Mesenchymal stem cell (in vitro differentiated cells and primary cell): ENCODE data around the gene REG3A.

ENCODE experiments used
- DNase-seq: peaks from one replicate; pipeline ENCODE4 v3.0.0-alpha.2; 2013
- H2AFZ ChIP-seq: one replicate; pipeline ENCODE4 v1.6.1; 2013; ENCODE audit warnings: low read depth, mild to moderate bottlenecking, control low read depth, inconsistent platforms, low read length, moderate library complexity
- H2AK5ac ChIP-seq: 2 replicates; pipeline ENCODE4 v1.6.1; 2013; ENCODE audit warnings: low read length, moderate library complexity, mild to moderate bottlenecking, inconsistent platforms; ENCODE audit not compliant: severe bottlenecking
- H2BK120ac ChIP-seq: one replicate; pipeline ENCODE4 v1.6.1; 2013; ENCODE audit warnings: low read depth, mild to moderate bottlenecking, inconsistent platforms, low read length, moderate library complexity
- H2BK12ac ChIP-seq, 2 experiments: one replicate each; pipeline ENCODE4 v1.6.1; 2013; ENCODE audit warnings: inconsistent platforms in 2 of 2, low read length in 2 of 2, mild to moderate bottlenecking in 2 of 2, moderate library complexity in 2 of 2, control low read depth in 1 of 2
- H2BK15ac ChIP-seq: one replicate; pipeline ENCODE4 v1.6.1; 2013; ENCODE audit warnings: mild to moderate bottlenecking, low read depth, inconsistent platforms; ENCODE audit not compliant: poor library complexity, severe bottlenecking
- H2BK5ac ChIP-seq: 2 replicates; pipeline ENCODE4 v1.6.1; 2013; ENCODE audit warnings: low read depth, mild to moderate bottlenecking, low read length, control low read depth, inconsistent platforms; ENCODE audit not compliant: poor library complexity, severe bottlenecking
- H3K14ac ChIP-seq, 2 experiments: one replicate each; pipeline ENCODE4 v1.6.1; 2013; ENCODE audit warnings: inconsistent platforms in 2 of 2, low read length in 2 of 2, control low read depth in 1 of 2, mild to moderate bottlenecking in 1 of 2, moderate library complexity in 1 of 2
- H3K18ac ChIP-seq, 2 experiments: one replicate each; pipeline ENCODE4 v1.6.1; 2013; ENCODE audit warnings: inconsistent platforms in 2 of 2, low read length in 2 of 2, control low read depth in 1 of 2, low read depth in 1 of 2, mild to moderate bottlenecking in 1 of 2
- H3K23ac ChIP-seq, 2 experiments: one replicate each; pipeline ENCODE4 v1.6.1; 2013; ENCODE audit warnings: inconsistent platforms in 2 of 2, low read length in 2 of 2, mild to moderate bottlenecking in 2 of 2, moderate library complexity in 2 of 2, control low read depth in 1 of 2
- H3K27ac ChIP-seq: 2 replicates; pipeline ENCODE4 v1.5.1; 2013; ENCODE audit warnings: mild to moderate bottlenecking, moderate library complexity, low read length, control low read depth, inconsistent platforms; ENCODE audit not compliant: poor library complexity, severe bottlenecking
- H3K27me3 ChIP-seq, 2 experiments: 2 replicates each; pipeline versions ENCODE4 v1.6.1 to v1.7.0; 2013; ENCODE audit warnings: low read length in 2 of 2, mild to moderate bottlenecking in 2 of 2, moderate library complexity in 2 of 2, control low read depth in 1 of 2, inconsistent platforms in 1 of 2; ENCODE audit not compliant: control insufficient read depth in 1 of 2, insufficient read depth in 1 of 2
- H3K36me3 ChIP-seq, 2 experiments: 2 replicates each; pipeline versions ENCODE4 v1.6.1 to v1.7.0; 2013; ENCODE audit warnings: low read length in 2 of 2, control low read depth in 1 of 2, inconsistent platforms in 1 of 2, low read depth in 1 of 2, mild to moderate bottlenecking in 1 of 2; ENCODE audit not compliant: insufficient read depth in 2 of 2, control insufficient read depth in 1 of 2
- H3K4ac ChIP-seq, 2 experiments: one replicate each; pipeline ENCODE4 v1.6.1; 2013; ENCODE audit warnings: inconsistent platforms in 2 of 2, low read length in 2 of 2, mild to moderate bottlenecking in 2 of 2, moderate library complexity in 2 of 2, control low read depth in 1 of 2, low read depth in 1 of 2
- H3K4me1 ChIP-seq: 2 replicates; pipeline ENCODE4 v1.6.1; 2013; ENCODE audit warnings: low read depth, low read length, control low read depth; ENCODE audit not compliant: control insufficient read depth, insufficient read depth
- H3K4me2 ChIP-seq: 2 replicates; pipeline ENCODE4 v1.6.1; 2013; ENCODE audit warnings: low read length, mild to moderate bottlenecking, inconsistent platforms; ENCODE audit not compliant: poor library complexity, severe bottlenecking
- H3K4me3 ChIP-seq, 2 experiments: 2 replicates each; pipeline versions ENCODE4 v1.5.1 to v1.7.0; 2013; ENCODE audit warnings: low read length in 2 of 2, mild to moderate bottlenecking in 2 of 2, control low read depth in 1 of 2, low read depth in 1 of 2; ENCODE audit not compliant: insufficient read depth in 1 of 2
- H3K79me1 ChIP-seq: replicated peaks from 2 replicates; pipeline ENCODE4 v1.6.1; 2013; ENCODE audit warnings: mild to moderate bottlenecking, control low read depth, low read length, inconsistent platforms; ENCODE audit not compliant: poor library complexity, severe bottlenecking
- H3K9ac ChIP-seq: 2 replicates; pipeline ENCODE4 v1.7.0; 2013; ENCODE audit warnings: mild to moderate bottlenecking, low read length, moderate library complexity
- H3K9me3 ChIP-seq: 2 replicates; pipeline ENCODE4 v1.7.0; 2013; ENCODE audit warnings: mild to moderate bottlenecking, low read length; ENCODE audit not compliant: control insufficient read depth
- H4K8ac ChIP-seq: one replicate; pipeline ENCODE4 v1.6.1; 2013; ENCODE audit warnings: inconsistent platforms, mild to moderate bottlenecking, low read length, moderate library complexity
- H4K91ac ChIP-seq: one replicate; pipeline ENCODE4 v1.6.1; 2013; ENCODE audit warnings: mild to moderate bottlenecking, low read length, inconsistent platforms
- WGBS: methylation state at CpG from one replicate; pipeline ENCODE4 v1.1.7; 2013; ENCODE audit warnings: mixed read lengths; 5-methylcytosine and 5-hydroxymethylcytosine counted together

REG3A gene

GRCh38 chr2:79189465-79189864 lies 29.9 kb upstream of the REG3A start:
- no peak overlapping the region for H4K91ac ChIP-seq
- H3K9ac ChIP-seq: no peak overlapping the region
- H3K27me3 ChIP-seq: no peaks in the 10 kb centered on the region
- no peak overlapping the region for H2BK5ac ChIP-seq
- H2AFZ ChIP-seq: no peak overlapping the region
- H3K79me1 ChIP-seq: no peaks in the 10 kb centered on the region
- H3K4me3 ChIP-seq: no peak overlapping the region
- 47% methylated on average over 2 of the region's 3 CpGs for WGBS
- H3K36me3 ChIP-seq: no peaks in the 10 kb centered on the region
- H3K14ac ChIP-seq: no peak overlapping the region
- no peak overlapping the region for H2BK120ac ChIP-seq
- H3K4ac ChIP-seq: no peak overlapping the region
- H3K27ac ChIP-seq: no peak overlapping the region
- H3K23ac ChIP-seq: no peak overlapping the region
- no peak overlapping the region for H3K18ac ChIP-seq
- no peaks in the 10 kb centered on the region for H3K4me1 ChIP-seq
- DNase-seq: no peak
- H2BK15ac ChIP-seq: no peak overlapping the region
- no peaks in the 10 kb centered on the region for H3K9me3 ChIP-seq
- no peak overlapping the region for H4K8ac ChIP-seq
- H2AK5ac ChIP-seq: no peak overlapping the region
- no peak overlapping the region for H2BK12ac ChIP-seq
- H3K4me2 ChIP-seq: no peak overlapping the region

GRCh38 chr2:79181617-79182016 lies 22.1 kb upstream of the REG3A start:
- Histone ChIP-seq H3K4me3 (no peak overlapping the region), H3K9ac (no peak overlapping the region), H3K27me3 (no peaks in the 10 kb centered on the region), H2BK120ac (no peak overlapping the region), H3K9me3 (peaks cover 19% of the 10 kb centered on the region), H2BK12ac (no peak overlapping the region), H3K4ac (no peak overlapping the region), H2AK5ac (no peak overlapping the region), H3K27ac (no peak overlapping the region), H3K4me1 (no peaks in the 10 kb centered on the region), H2BK5ac (no peak overlapping the region), H3K79me1 (no peaks in the 10 kb centered on the region), H4K8ac (no peak overlapping the region), H4K91ac (no peak overlapping the region), H3K36me3 (no peaks in the 10 kb centered on the region), H3K23ac (no peak overlapping the region), H2AFZ (no peak overlapping the region), H3K18ac (no peak overlapping the region), H3K4me2 (no peak overlapping the region), H3K14ac (no peak overlapping the region), H2BK15ac (no peak overlapping the region)
- DNase-seq: no peak
- WGBS: no CpG with 5 or more reads among the region's 2 CpGs

GRCh38 chr2:79180092-79180491 lies 20.5 kb upstream of the REG3A start:
- Histone ChIP-seq H3K23ac (no peak overlapping the region), H3K9me3 (peaks cover 19% of the 10 kb centered on the region), H3K4me3 (no peak overlapping the region), H2AK5ac (no peak overlapping the region), H3K4me1 (no peaks in the 10 kb centered on the region), H3K79me1 (no peaks in the 10 kb centered on the region), H2BK15ac (no peak overlapping the region), H4K8ac (no peak overlapping the region), H3K18ac (no peak overlapping the region), H2BK120ac (no peak overlapping the region), H3K9ac (no peak overlapping the region), H3K36me3 (no peaks in the 10 kb centered on the region), H3K4ac (no peak overlapping the region), H3K4me2 (no peak overlapping the region), H2BK12ac (no peak overlapping the region), H3K27me3 (no peaks in the 10 kb centered on the region), H3K27ac (no peak overlapping the region), H3K14ac (no peak overlapping the region), H2AFZ (no peak overlapping the region), H4K91ac (no peak overlapping the region), H2BK5ac (no peak overlapping the region)
- WGBS: 50% methylated on average over 1 of the region's 2 CpGs
- no peak for DNase-seq

GRCh38 chr2:79179036-79179435 lies 19.5 kb upstream of the REG3A start:
- DNase-seq: no peak

More at GRCh38 chr2:79179036-79179435, 19.5 kb upstream of the REG3A start:
- Histone ChIP-seq H3K27me3 (no peaks in the 10 kb centered on the region), H2BK5ac (no peak overlapping the region), H2AFZ (no peak overlapping the region), H3K14ac (no peak overlapping the region), H3K27ac (no peak overlapping the region), H3K23ac (no peak overlapping the region), H2AK5ac (no peak overlapping the region), H3K79me1 (no peaks in the 10 kb centered on the region), H3K9ac (no peak overlapping the region), H3K4me2 (no peak overlapping the region), H2BK120ac (no peak overlapping the region), H3K9me3 (peaks cover 19% of the 10 kb centered on the region), H2BK12ac (no peak overlapping the region), H2BK15ac (no peak overlapping the region), H4K8ac (no peak overlapping the region), H4K91ac (no peak overlapping the region), H3K18ac (no peak overlapping the region), H3K4me3 (no peak overlapping the region), H3K36me3 (no peaks in the 10 kb centered on the region), H3K4me1 (no peaks in the 10 kb centered on the region), H3K4ac (no peak overlapping the region)
- WGBS: 66% methylated on average over 4 of the region's 4 CpGs
